HepG2 (cell line): ENCODE results near the gene GYG1. TPM values are rescaled to one million over a fixed set of nuclear protein-coding genes. Genes with fewer than 3 reads are reported as not detected.

Source experiments
- ATAC-seq: fragments of 200-7000 bp; cut with Tn5 transposase; 3 replicates; pipeline ENCODE4 v1.9.1; 2020; ENCODE audit warnings: mild to moderate bottlenecking, moderate library complexity
- BruUV-seq: library from RNA; stranded (reverse); fragments of 400-500 nt; replicated peaks from 2 replicates; lab custom pipeline; 2021; lab: Mats Ljungman, UMichigan
- CTCF ChIA-PET: fragments of 300-600 bp; formaldehyde crosslinking; extraction: SDS; loops from one replicate; lab custom pipeline; 2021; ENCODE audit warnings: low total read pairs, inconsistent platforms, low intra/inter-chr PET ratio; lab: Yijun Ruan, JAX
- POLR2A ChIA-PET: fragments of 350-600 bp; sonication (Branson Sonifier 250); formaldehyde crosslinking; loops from one replicate; lab custom pipeline; 2020; ENCODE audit warnings: antibody characterized with exemption, inconsistent platforms; lab: Yijun Ruan, JAX
- DNase-seq: peaks from one replicate; pipeline ENCODE4 v3.0.0-alpha.2; 2015; ENCODE audit warnings: low spot score
- FAIRE-seq: peaks from 3 replicates; lab custom pipeline; 2011; peaks lifted over from hg19 to GRCh38; lab: Jason Lieb, UNC
- H2AFZ ChIP-seq: one replicate; pipeline ENCODE4 v1.6.1; 2011; ENCODE audit warnings: low read length, inconsistent platforms
- H3K27ac ChIP-seq: fragments of 300-600 bp; 3 replicates; pipeline ENCODE4 v1.8.0; 2011; ENCODE audit warnings: mixed run types, mild to moderate bottlenecking, mixed read lengths, low read length, inconsistent platforms; ENCODE audit not compliant: insufficient read depth; ENCODE audit errors: extremely low read length
- H3K27me3 ChIP-seq, 2 experiments: fragments of 200-600 bp in 1 of 2; 2 replicates in 1 of 2; 3 replicates in 1 of 2; pipeline versions ENCODE4 v1.6.0 to v1.8.0; 2011; ENCODE audit warnings: low read length in 2 of 2, mild to moderate bottlenecking in 2 of 2, moderate library complexity in 2 of 2, inconsistent platforms in 1 of 2; ENCODE audit not compliant: insufficient read depth in 2 of 2, control insufficient read depth in 1 of 2
- H3K36me3 ChIP-seq, 2 experiments: fragments of 200-600 bp in 1 of 2; replicated peaks in 1 of 2; 2 replicates in 1 of 2; 3 replicates in 1 of 2; pipeline versions ENCODE4 v1.5.1 to v1.8.0; 2011; ENCODE audit warnings: low read length in 2 of 2, inconsistent platforms in 1 of 2; ENCODE audit not compliant: insufficient read depth in 2 of 2, control insufficient read depth in 1 of 2
- H3K4me1 ChIP-seq: 2 replicates; pipeline ENCODE4 v1.5.1; 2012; ENCODE audit warnings: low read length, inconsistent platforms; ENCODE audit not compliant: insufficient read depth
- H3K4me2 ChIP-seq: 2 replicates; pipeline ENCODE4 v1.6.0; 2011; ENCODE audit warnings: low read depth, low read length, inconsistent platforms
- H3K4me3 ChIP-seq, 3 experiments: fragments of 200-600 bp in 1 of 3; sonication (generic), shearing (Covaris generic) in 1 of 3; replicated peaks in 1 of 3; 2 replicates each; pipeline ENCODE4 v1.5.1; 2011 to 2016; ENCODE audit warnings: low read length in 3 of 3, inconsistent platforms in 2 of 3, low read depth in 2 of 3, mild to moderate bottlenecking in 2 of 3, control low read depth in 1 of 3, mixed read lengths in 1 of 3; ENCODE audit not compliant: insufficient read depth in 1 of 3
- H3K79me2 ChIP-seq: one replicate; pipeline ENCODE4 v1.6.1; 2011; ENCODE audit warnings: low read length, inconsistent platforms; ENCODE audit not compliant: insufficient read depth
- H3K9ac ChIP-seq: 2 replicates; pipeline ENCODE4 v1.6.0; 2011; ENCODE audit warnings: mild to moderate bottlenecking, low read depth, low read length, inconsistent platforms; ENCODE audit not compliant: insufficient read depth
- H3K9me3 ChIP-seq: 2 replicates; pipeline ENCODE4 v1.5.1; 2012; ENCODE audit warnings: mild to moderate bottlenecking, low read length
- H4K20me1 ChIP-seq: 2 replicates; pipeline ENCODE4 v1.6.0; 2011; ENCODE audit warnings: inconsistent platforms, mild to moderate bottlenecking, low read length, moderate library complexity; ENCODE audit not compliant: insufficient read depth
- CENPX ChIP-seq: sonication (generic); formaldehyde crosslinking; IDR thresholded peaks from 2 replicates; pipeline ENCODE4 v1.9.0; 2021; ENCODE audit warnings: mild to moderate bottlenecking, missing genetic modification reagents, moderate library complexity
- SOX13 ChIP-seq, 3 experiments: fragments of 450-650 bp in 1 of 3; sonication (generic) in 1 of 3; formaldehyde crosslinking in 1 of 3; IDR thresholded peaks in 2 of 3; conservative IDR thresholded peaks in 1 of 3; 2 replicates each; pipeline versions ENCODE4 v1.5.0 to v1.6.1; 2016 to 2020; ENCODE audit warnings: antibody characterized with exemption in 1 of 3, mild to moderate bottlenecking in 1 of 3, missing compliant biosample characterization in 1 of 3, missing genetic modification reagents in 1 of 3, moderate library complexity in 1 of 3
- ZFP90 ChIP-seq: sonication (generic); formaldehyde crosslinking; IDR thresholded peaks from 2 replicates; pipeline ENCODE4 v1.8.0; 2022; ENCODE audit warnings: missing genetic modification reagents, mild to moderate bottlenecking, inconsistent platforms, borderline replicate concordance
- ZNF12 ChIP-seq: sonication (generic); formaldehyde crosslinking; IDR thresholded peaks from 2 replicates; pipeline ENCODE4 v1.5.0; 2020; ENCODE audit warnings: missing genetic modification reagents
- ZNF180 ChIP-seq: sonication (generic); formaldehyde crosslinking; IDR thresholded peaks from 2 replicates; pipeline ENCODE4 v1.4.0; 2020; ENCODE audit warnings: low read depth, missing genetic modification reagents, borderline replicate concordance
- ZNF256 ChIP-seq: sonication (generic); formaldehyde crosslinking; conservative IDR thresholded peaks from 2 replicates; pipeline ENCODE4 v1.4.0; 2020; ENCODE audit warnings: missing genetic modification reagents
- WGBS: methylation state at CpG from one replicate; pipeline ENCODE4 v1.1.6; 2017; ENCODE audit warnings: low lambda C conversion rate; 5-methylcytosine and 5-hydroxymethylcytosine counted together
- in situ Hi-C: cut with HindIII; loops from 2 replicates; pipeline ENCODE4 v1.10.0; 2017; ENCODE audit warnings: low pct_unique_long_range_greater_than_20kb; ENCODE audit not compliant: extremely low pct_ligation_motif_present
- intact Hi-C: fragments of 100-400 bp; cut with micrococcal nuclease; formaldehyde crosslinking; loops from one replicate; pipeline ENCODE4 v1.10.0; 2022; ENCODE audit not compliant: unreplicated experiment
- polyA plus RNA-seq, 8 experiments: library from polyadenylated mRNA; depleted of rRNA in 3 of 8; stranded (reverse) in 7 of 8; unstranded in 1 of 8; fragments of >200 nt; fragmentation: Illumina TruSeq in 4 of 8; extraction: Trizol in 4 of 8; gene quantifications; 2 replicates each; pipeline versions ENCODE4 v1.2.1 to v1.2.3, GENCODE V29; 2011 to 2016; ENCODE audit warnings: low read depth in 4 of 8, missing spikeins in 1 of 8, mixed read lengths in 1 of 8; ENCODE audit not compliant: insufficient read depth in 1 of 8
- total RNA-seq, 5 experiments: library from RNA; depleted of rRNA; stranded (reverse); fragments of >200 nt; fragmentation: Illumina TruSeq; extraction: Trizol; gene quantifications; 2 replicates each; pipeline ENCODE4 v1.2.3, GENCODE V29; 2016; ENCODE audit warnings: low read depth in 1 of 5
- TF ChIP-seq, protein P1 (sequence below): sonication (generic); formaldehyde crosslinking; IDR thresholded peaks from 2 replicates; pipeline ENCODE4 v1.5.1; 2020; ENCODE audit warnings: missing genetic modification reagents, mild to moderate bottlenecking, borderline replicate concordance

The GYG1 gene
- total and polyA plus RNA-seq, 2 of the 13 experiments (the other 11 are each of a cell fraction or from before 2014, with no cell fraction given): 15.7 to 28.1 TPM

DNA sequence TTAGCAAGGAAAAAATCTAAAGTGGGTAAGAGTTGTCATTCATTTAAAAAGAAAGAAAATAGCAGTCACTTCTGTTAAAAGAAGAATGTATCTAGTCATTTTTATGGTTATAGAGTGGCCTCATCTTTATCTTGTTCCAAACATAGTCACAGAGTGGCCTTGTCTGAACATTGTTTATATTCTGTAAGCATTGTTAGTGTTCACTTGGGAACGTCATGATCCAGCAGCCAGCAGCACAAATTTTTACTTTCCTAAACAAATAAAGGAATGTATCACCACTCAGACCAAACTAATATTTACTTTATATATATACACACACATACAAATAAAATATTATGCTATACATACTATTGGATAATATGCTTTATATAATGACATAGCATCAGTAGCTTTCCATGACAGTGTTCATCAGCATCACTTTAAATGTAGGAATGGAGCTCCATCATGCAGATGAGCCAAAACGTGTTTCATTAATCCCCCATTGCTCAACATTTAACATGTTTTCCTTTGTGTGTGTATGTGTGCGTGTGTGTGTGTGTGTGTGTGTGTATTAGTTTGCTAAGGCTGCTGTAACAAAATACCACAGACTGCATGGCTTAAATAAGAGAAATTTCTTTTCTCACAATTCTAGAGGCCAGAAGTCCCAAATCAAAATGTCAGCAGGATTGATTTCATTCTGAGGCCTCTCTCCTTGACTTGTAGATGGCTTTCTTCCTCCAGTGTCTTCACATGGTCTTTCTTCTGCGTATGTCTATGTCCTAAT is 39.6 kb upstream of the GYG1 start:
- no peak overlapping the region for H3K4me3 ChIP-seq
- no peak for TF ChIP-seq CENPX (CRISPR knock-in tag)
- TF ChIP-seq ZNF12 (CRISPR knock-in tag): peak; percentile 90; the same call in 1 of the 2 replicates
- TF ChIP-seq, protein P1, sequence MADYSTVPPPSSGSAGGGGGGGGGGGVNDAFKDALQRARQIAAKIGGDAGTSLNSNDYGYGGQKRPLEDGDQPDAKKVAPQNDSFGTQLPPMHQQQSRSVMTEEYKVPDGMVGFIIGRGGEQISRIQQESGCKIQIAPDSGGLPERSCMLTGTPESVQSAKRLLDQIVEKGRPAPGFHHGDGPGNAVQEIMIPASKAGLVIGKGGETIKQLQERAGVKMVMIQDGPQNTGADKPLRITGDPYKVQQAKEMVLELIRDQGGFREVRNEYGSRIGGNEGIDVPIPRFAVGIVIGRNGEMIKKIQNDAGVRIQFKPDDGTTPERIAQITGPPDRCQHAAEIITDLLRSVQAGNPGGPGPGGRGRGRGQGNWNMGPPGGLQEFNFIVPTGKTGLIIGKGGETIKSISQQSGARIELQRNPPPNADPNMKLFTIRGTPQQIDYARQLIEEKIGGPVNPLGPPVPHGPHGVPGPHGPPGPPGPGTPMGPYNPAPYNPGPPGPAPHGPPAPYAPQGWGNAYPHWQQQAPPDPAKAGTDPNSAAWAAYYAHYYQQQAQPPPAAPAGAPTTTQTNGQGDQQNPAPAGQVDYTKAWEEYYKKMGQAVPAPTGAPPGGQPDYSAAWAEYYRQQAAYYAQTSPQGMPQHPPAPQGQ: no peak
- no peak for TF ChIP-seq ZNF180 (CRISPR knock-in tag)
- TF ChIP-seq SOX13 (IDR thresholded peaks at IDR 0.05): no peak
- TF ChIP-seq SOX13 (CRISPR knock-in tag; conservative IDR thresholded peaks at IDR 0.05 in 1 of 2, IDR thresholded peaks at IDR 0.05 in 1 of 2): 0 out of 4 replicates have a peak, but pooled peaks of 1 of the 2 experiments have one; percentile 6
- no peak for TF ChIP-seq ZFP90 (CRISPR knock-in tag)
- no peak for TF ChIP-seq ZNF256 (CRISPR knock-in tag)
- no peak overlapping the region for H3K27ac ChIP-seq
- H3K79me2 ChIP-seq: no peaks in the 10 kb centered on the region
- in situ Hi-C loops (loop anchor here (10.0 kb wide), 2 partner anchors 163 to 533 kb away; no protein-coding TSS in a partner anchor), intact Hi-C loops (loop anchor here (10.0 kb wide), 3 partner anchors 83 to 523 kb away; partner anchors contain the start of genes HLTF and TM4SF4)
- WGBS: 4% methylated on average over 4 of the region's 4 CpGs
- H3K9me3 ChIP-seq: no peaks in the 10 kb centered on the region
- H3K27me3 ChIP-seq: peaks cover 0 to 3% of the 10 kb centered on the region in 2 experiments; a peak in 1 of 5 replicates
- peaks cover 22% of the 10 kb centered on the region for H3K4me1 ChIP-seq
- no peak overlapping the region for H2AFZ ChIP-seq
- H3K9ac ChIP-seq: no peak overlapping the region
- H3K36me3 ChIP-seq: no peaks in the 10 kb centered on the region
- DNase-seq: no peak
- H3K4me2 ChIP-seq: no peak overlapping the region
- FAIRE-seq: no peak
- no peaks in the 10 kb centered on the region for H4K20me1 ChIP-seq
- CTCF ChIA-PET: no interaction called here
- POLR2A ChIA-PET: no interaction called here
- no TSS peak for BruUV-seq
- no peak for ATAC-seq
